Measurements from ENCODE around the gene NFASC. TPM values are rescaled to one million over a fixed set of nuclear protein-coding genes. Genes with fewer than 3 reads are reported as not detected.

The NFASC gene
- total RNA-seq, 2 donors from 2014 or later = 27.7 to 45.9 TPM

DNA sequence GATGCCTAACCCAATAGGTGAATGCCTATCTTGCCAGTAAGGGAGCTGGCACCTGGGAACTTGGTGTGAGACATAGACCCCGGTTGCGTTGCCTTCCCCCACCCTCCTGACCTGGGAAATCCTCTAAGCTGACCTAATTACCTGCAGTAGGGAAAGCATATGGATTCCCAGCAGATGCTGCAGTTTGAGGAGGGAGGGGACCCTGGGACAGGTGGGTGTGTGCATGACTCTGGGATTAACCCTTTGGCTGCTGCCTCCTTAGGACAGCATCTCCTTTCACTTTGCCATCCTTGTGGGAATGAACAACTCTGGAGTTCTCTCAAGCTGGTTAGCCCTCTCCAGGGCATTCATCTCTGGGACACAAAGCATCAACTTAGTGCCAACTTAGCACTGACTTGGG is 16.4 kb upstream of the NFASC start:
- Mint-ChIP-seq H3K27me3 (ENCODE audit: insufficient read depth) (no peaks in the 10 kb centered on the region), H3K36me3 (ENCODE audit: low read depth) (no peaks in the 10 kb centered on the region), H3K4me3 (no peak overlapping the region), H3K4me1 (peaks cover 15% of the 10 kb centered on the region), H3K27ac (no peak overlapping the region), H3K9me3 (no peaks in the 10 kb centered on the region)
- Histone ChIP-seq H3K9ac (ENCODE audit: extremely low read depth, low read length, poor library complexity, severe bottlenecking) (no peak overlapping the region), H3K36me3 (ENCODE audit: control insufficient read depth, insufficient read depth, low read length) (no peaks in the 10 kb centered on the region), H3K4me1 (ENCODE audit: control insufficient read depth, insufficient read depth, low read length) (peaks cover 8% of the 10 kb centered on the region), H3K27ac (ENCODE audit: low read depth, low read length) (no peak overlapping the region), H3K9me3 (ENCODE audit: control insufficient read depth, low read length) (no peaks in the 10 kb centered on the region), H3K4me3 (ENCODE audit: low read length) (no peak overlapping the region), H3K27me3 (ENCODE audit: control insufficient read depth, insufficient read depth, low read length, poor library complexity, severe bottlenecking) (no peaks in the 10 kb centered on the region)
- DNase-seq = no peak
- TF ChIP-seq, protein P1, sequence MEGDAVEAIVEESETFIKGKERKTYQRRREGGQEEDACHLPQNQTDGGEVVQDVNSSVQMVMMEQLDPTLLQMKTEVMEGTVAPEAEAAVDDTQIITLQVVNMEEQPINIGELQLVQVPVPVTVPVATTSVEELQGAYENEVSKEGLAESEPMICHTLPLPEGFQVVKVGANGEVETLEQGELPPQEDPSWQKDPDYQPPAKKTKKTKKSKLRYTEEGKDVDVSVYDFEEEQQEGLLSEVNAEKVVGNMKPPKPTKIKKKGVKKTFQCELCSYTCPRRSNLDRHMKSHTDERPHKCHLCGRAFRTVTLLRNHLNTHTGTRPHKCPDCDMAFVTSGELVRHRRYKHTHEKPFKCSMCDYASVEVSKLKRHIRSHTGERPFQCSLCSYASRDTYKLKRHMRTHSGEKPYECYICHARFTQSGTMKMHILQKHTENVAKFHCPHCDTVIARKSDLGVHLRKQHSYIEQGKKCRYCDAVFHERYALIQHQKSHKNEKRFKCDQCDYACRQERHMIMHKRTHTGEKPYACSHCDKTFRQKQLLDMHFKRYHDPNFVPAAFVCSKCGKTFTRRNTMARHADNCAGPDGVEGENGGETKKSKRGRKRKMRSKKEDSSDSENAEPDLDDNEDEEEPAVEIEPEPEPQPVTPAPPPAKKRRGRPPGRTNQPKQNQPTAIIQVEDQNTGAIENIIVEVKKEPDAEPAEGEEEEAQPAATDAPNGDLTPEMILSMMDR (conservative IDR thresholded peaks at IDR 0.05) = no peak
- WGBS, 2 experiments (ENCODE audit: insufficient coverage in 1 of 2, insufficient read length in 1 of 2) = 84% methylated on average over 2 of the region's 2 CpGs; no CpG with 5 or more reads in 1 of the 2 experiments

DNA sequence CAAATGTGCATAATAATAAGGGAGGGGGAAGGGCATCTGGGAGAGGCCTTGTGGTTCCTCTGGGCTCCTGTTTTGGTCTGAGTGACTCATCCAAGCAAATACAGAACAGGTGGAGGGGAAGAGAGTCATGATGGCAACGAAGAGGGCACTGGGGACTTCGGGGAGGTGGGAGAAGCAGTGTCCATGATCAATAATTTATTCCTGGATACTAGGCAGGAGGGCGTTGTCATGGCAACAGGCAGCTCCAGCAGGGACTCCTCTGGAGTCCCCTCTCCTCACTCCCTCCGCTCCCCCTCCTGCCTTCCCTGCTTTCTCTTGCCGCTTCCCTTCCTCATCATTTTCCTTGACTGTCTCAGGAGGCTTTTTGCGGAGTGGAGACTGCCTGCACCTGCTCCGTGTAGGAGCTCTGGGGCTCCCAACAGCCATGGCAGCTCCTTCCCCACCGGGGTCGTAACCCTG is 12.3 kb upstream of the NFASC start:
- Histone ChIP-seq H3K9me3 (ENCODE audit: control insufficient read depth, low read length) (no peaks in the 10 kb centered on the region), H3K9ac (ENCODE audit: extremely low read depth, low read length, poor library complexity, severe bottlenecking) (no peak overlapping the region), H3K27me3 (ENCODE audit: control insufficient read depth, insufficient read depth, low read length, poor library complexity, severe bottlenecking) (no peaks in the 10 kb centered on the region), H3K36me3 (ENCODE audit: control insufficient read depth, insufficient read depth, low read length) (no peaks in the 10 kb centered on the region), H3K27ac (ENCODE audit: low read depth, low read length) (peak overlapping the region; percentile 80), H3K4me3 (ENCODE audit: low read length) (no peak overlapping the region), H3K4me1 (ENCODE audit: control insufficient read depth, insufficient read depth, low read length) (peaks cover 12% of the 10 kb centered on the region)
- Mint-ChIP-seq H3K9me3 (no peaks in the 10 kb centered on the region), H3K4me3 (no peak overlapping the region), H3K27ac (no peak overlapping the region), H3K4me1 (peaks cover 22% of the 10 kb centered on the region), H3K36me3 (ENCODE audit: low read depth) (no peaks in the 10 kb centered on the region), H3K27me3 (ENCODE audit: insufficient read depth) (no peaks in the 10 kb centered on the region)
- no peak for DNase-seq
- 66 to 79% methylated on average over 7 to 9 of the region's 9 CpGs for WGBS, 2 experiments (ENCODE audit: insufficient coverage in 1 of 2, insufficient read length in 1 of 2)
- TF ChIP-seq, protein P1 (conservative IDR thresholded peaks at IDR 0.05) = no peak

DNA sequence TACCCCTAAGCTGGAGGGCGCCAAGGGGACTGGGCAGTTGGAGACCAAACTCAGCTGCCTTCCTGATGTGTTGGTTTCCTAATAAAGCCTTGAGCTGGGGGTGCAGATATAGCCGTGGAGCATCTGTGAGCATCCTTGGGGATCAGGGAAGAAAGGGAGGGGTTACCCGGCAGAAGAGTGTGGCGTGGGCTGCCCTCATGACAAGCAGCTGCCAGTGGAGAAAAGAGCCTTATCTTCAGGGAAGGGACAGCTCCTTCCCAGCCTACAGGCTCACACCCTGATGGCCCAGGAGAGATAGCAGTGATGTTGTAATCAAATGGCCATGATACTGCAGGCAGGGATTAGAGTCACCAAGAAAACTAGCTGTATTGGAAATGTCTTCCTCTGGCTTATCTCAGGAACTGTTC is 10.8 kb upstream of the NFASC start:
- Mint-ChIP-seq H3K9me3 (no peaks in the 10 kb centered on the region), H3K27ac (no peak overlapping the region), H3K27me3 (ENCODE audit: insufficient read depth) (no peaks in the 10 kb centered on the region), H3K4me1 (peaks cover 11% of the 10 kb centered on the region), H3K4me3 (no peak overlapping the region), H3K36me3 (ENCODE audit: low read depth) (no peaks in the 10 kb centered on the region)
- no peak overlapping the region for H3K4me3 ChIP-seq (ENCODE audit: low read length)
- no peak overlapping the region for H3K9ac ChIP-seq (ENCODE audit: extremely low read depth, low read length, poor library complexity, severe bottlenecking)
- whole genome bisulfite sequencing, 2 experiments (ENCODE audit: insufficient coverage in 1 of 2, insufficient read length in 1 of 2) = 87 to 100% methylated on average over 1 to 4 of the region's 4 CpGs
- TF ChIP-seq, protein P1 (conservative IDR thresholded peaks at IDR 0.05) = no peak
- no peak overlapping the region for H3K27ac ChIP-seq (ENCODE audit: low read depth, low read length)
- no peaks in the 10 kb centered on the region for H3K36me3 ChIP-seq (ENCODE audit: control insufficient read depth, insufficient read depth, low read length)
- peak; percentile 63 for DNase-seq
- H3K4me1 ChIP-seq (ENCODE audit: control insufficient read depth, insufficient read depth, low read length) = peaks cover 6% of the 10 kb centered on the region
- no peaks in the 10 kb centered on the region for H3K9me3 ChIP-seq (ENCODE audit: control insufficient read depth, low read length)
- H3K27me3 ChIP-seq (ENCODE audit: control insufficient read depth, insufficient read depth, low read length, poor library complexity, severe bottlenecking) = no peaks in the 10 kb centered on the region
